GM06990 (cell line): ENCODE data around the gene PRXL2B.
A peak's percentile ranks its signal among the peaks of the same experiment; 100 is the strongest.

ENCODE experiments used
- DNase-seq: peaks from one replicate; pipeline ENCODE4 v3.0.0-alpha.2; 2011; ENCODE audit not compliant: insufficient read length; ENCODE audit errors: extremely low read depth
- H3K27me3 ChIP-seq: replicated peaks from 2 replicates; pipeline ENCODE4 v1.6.0; 2011; ENCODE audit warnings: low read length; ENCODE audit not compliant: control insufficient read depth, insufficient read depth
- H3K36me3 ChIP-seq: 2 replicates; pipeline ENCODE4 v1.5.1; 2011; ENCODE audit warnings: low read length; ENCODE audit not compliant: control insufficient read depth, insufficient read depth
- H3K4me3 ChIP-seq: replicated peaks from 2 replicates; pipeline ENCODE4 v1.5.1; 2011; ENCODE audit warnings: low read depth, mild to moderate bottlenecking, control low read depth, low read length
- TF ChIP-seq, protein P1 (sequence below): IDR thresholded peaks from 2 replicates; pipeline ENCODE4 v1.5.1; 2011; ENCODE audit warnings: low read length, control low read depth, mild to moderate bottlenecking, inconsistent platforms; ENCODE audit not compliant: insufficient read depth, poor library complexity, severe bottlenecking

Gene PRXL2B

DNA sequence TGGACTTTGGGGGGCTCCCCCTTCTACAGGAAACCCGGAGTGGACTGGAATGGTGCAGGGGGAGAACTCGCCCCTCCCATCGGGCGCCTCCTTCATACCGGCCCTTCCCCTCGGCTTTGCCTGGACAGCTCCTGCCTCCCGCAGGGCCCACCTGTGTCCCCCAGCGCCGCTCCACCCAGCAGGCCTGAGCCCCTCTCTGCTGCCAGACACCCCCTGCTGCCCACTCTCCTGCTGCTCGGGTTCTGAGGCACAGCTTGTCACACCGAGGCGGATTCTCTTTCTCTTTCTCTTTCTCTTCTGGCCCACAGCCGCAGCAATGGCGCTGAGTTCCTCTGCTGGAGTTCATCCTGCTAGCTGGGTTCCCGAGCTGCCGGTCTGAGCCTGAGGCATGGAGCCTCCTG, 30.3 kb upstream of the PRXL2B start, which contains the start of gene TNFRSF14:
TNFRSF14 (plus strand) TSS at position 95 of the 401 bp plus-strand sequence; CDS start at position 389, 294 bp downstream.
- TF ChIP-seq, protein P1, sequence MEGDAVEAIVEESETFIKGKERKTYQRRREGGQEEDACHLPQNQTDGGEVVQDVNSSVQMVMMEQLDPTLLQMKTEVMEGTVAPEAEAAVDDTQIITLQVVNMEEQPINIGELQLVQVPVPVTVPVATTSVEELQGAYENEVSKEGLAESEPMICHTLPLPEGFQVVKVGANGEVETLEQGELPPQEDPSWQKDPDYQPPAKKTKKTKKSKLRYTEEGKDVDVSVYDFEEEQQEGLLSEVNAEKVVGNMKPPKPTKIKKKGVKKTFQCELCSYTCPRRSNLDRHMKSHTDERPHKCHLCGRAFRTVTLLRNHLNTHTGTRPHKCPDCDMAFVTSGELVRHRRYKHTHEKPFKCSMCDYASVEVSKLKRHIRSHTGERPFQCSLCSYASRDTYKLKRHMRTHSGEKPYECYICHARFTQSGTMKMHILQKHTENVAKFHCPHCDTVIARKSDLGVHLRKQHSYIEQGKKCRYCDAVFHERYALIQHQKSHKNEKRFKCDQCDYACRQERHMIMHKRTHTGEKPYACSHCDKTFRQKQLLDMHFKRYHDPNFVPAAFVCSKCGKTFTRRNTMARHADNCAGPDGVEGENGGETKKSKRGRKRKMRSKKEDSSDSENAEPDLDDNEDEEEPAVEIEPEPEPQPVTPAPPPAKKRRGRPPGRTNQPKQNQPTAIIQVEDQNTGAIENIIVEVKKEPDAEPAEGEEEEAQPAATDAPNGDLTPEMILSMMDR = peak; percentile 28
- Histone ChIP-seq H3K27me3 (no peaks in the 10 kb centered on the region), H3K36me3 (peaks cover 24% of the 10 kb centered on the region), H3K4me3 (peak within 1 kb of the TSS; percentile 91)
- peak; percentile 74 for DNase-seq

DNA sequence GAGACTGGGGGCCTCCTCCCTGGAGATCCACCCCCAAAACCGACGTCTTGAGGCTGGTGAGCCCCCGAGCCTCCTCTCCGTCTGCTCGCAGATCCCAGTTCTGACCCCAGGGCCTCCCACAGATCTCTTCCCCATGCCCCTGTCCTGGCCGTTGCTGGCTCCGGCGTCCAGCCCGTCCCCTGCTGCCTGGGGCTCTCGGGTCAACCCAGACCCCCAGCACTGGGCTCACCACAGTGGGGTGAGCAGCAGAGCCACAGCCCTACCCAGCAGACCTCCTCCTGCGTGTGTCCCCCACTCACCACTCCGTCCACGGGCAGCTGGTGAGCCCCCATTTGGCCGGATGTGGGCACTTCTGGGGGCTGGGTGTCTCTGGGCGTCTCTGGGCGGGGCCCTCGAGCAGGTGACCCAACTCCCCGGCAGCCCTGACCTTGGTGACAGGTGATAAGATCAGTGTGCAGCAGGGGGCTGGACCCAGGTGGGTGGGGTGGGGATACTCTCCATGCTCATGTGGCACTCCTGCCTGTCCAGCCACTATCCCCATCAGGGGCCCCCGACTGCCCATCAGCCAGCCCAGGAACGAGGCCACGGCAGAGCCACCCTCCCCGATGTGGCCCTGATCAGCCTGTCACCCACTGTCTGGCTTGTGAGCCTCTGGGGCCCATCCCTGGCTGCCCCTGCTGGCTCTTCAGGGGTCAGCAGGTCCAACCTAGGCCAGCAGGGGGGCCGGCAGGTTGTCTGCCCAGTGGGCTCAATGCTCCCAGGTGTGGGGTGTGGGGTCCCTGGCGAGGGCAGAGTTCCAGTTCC, 29.7 kb upstream of the PRXL2B start:
- H3K27me3 ChIP-seq = no peaks in the 10 kb centered on the region
- peak overlapping the region; percentile 91 for H3K4me3 ChIP-seq
- DNase-seq = peak; percentile 71
- TF ChIP-seq, protein P1 = peak; percentile 10
- H3K36me3 ChIP-seq = peaks cover 27% of the 10 kb centered on the region

DNA sequence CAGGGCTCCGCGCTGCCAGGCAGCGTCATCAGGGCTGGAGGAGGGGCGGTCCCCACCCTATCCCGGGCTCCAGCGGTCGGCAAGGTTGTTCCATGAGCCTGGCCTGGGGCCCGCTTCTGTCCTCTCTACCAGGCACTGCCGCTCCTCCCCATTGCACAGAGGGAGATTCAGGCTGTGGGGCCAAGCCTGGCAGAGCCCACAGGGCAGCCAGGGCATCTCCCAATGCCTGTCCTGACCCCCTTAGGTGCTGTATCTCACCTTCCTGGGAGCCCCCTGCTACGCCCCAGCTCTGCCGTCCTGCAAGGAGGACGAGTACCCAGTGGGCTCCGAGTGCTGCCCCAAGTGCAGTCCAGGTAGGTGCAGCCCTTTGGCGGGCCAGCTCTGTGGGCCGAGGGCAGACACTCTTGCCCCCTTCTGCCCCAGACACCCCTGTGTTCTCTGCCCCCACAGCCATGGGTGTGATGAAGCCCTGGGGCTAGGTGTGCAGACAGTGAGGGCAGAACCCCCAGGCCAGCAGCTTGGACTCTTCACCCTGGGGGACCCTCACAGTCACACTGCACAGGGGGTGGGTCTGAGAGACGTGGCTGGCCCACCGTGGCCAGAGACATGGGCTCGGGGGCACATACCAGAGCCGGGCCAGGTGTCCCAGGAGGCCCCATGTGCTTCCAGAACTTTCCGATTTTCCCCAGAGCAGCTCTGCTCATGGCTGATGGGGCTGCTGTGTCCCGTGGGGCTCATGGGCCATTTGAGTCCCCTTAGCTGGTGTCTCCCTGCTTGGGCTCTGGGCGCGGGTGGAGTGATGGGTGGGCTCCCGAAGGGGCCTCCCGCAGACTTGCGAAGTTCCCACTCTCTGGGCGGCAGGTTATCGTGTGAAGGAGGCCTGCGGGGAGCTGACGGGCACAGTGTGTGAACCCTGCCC, 28.8 kb upstream of the PRXL2B start:
- DNase-seq = no peak
- Histone ChIP-seq H3K36me3 (peaks cover 31% of the 10 kb centered on the region), H3K4me3 (peak overlapping the region; percentile 91), H3K27me3 (no peaks in the 10 kb centered on the region)
- TF ChIP-seq, protein P1 = no peak

DNA sequence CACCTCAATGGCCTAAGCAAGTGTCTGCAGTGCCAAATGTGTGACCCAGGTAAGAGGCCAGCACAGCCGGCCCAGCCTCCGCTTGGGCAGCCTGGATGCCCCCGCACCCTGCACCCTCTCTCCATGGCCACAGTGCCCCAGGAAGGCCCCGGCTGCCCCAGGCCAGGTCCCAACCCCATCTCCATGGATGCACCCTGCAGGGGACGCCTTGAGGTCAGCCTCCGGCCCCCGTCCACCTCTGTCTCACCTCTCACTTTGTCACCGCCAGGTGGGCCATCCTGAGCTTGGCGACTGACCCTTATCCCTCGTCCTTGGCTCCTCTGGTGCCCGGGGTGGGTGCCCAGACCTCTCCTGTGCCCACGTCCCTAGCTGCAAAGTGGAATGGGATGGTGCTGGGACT, 28.2 kb upstream of the PRXL2B start:
- H3K36me3 ChIP-seq = peaks cover 38% of the 10 kb centered on the region
- DNase-seq = no peak
- H3K4me3 ChIP-seq = peak overlapping the region; percentile 91; the same call in 1 of the 2 replicates
- TF ChIP-seq, protein P1 = no peak
- no peaks in the 10 kb centered on the region for H3K27me3 ChIP-seq

DNA sequence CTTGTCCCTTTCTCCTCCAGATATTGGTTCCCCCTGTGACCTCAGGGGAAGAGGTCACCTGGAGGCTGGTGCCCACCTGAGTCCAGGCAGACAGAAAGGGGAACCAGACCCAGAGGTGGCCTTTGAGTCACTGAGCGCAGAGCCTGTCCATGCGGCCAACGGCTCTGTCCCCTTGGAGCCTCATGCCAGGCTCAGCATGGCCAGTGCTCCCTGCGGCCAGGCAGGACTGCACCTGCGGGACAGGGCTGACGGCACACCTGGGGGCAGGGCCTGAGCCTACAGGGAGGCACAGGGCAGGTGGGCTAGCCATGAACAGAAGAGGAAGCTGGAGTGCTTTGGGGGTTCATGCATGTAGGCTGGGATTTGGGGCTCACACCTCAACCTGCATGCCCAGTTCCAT, 27.7 kb upstream of the PRXL2B start:
- no peaks in the 10 kb centered on the region for H3K27me3 ChIP-seq
- TF ChIP-seq, protein P1 = no peak

More for the DNA sequence above, 27.7 kb upstream of the PRXL2B start:
- no peak for DNase-seq
- H3K4me3 ChIP-seq = no peak overlapping the region; the same call in 1 of the 2 replicates
- H3K36me3 ChIP-seq = peaks cover 38% of the 10 kb centered on the region
